H9 (cell line): ENCODE data around the gene C11orf24. TPM values are rescaled to one million over a fixed set of nuclear protein-coding genes. Genes with fewer than 3 reads are reported as not detected.

Source experiments
- DNase-seq: peaks from one replicate; pipeline ENCODE4 v3.0.0-alpha.2; 2017
- H2AFZ ChIP-seq: one replicate; pipeline ENCODE4 v1.6.1; 2013; ENCODE audit warnings: mild to moderate bottlenecking, low read length, control low read depth, moderate library complexity
- H2AK5ac ChIP-seq: 2 replicates; pipeline ENCODE4 v1.6.1; 2013; ENCODE audit warnings: low read length, control low read depth, mixed read lengths; ENCODE audit not compliant: insufficient read length
- H2BK120ac ChIP-seq: one replicate; pipeline ENCODE4 v1.6.1; 2013; ENCODE audit warnings: low read depth, mild to moderate bottlenecking, low read length, control low read depth, inconsistent platforms; ENCODE audit not compliant: poor library complexity, severe bottlenecking
- H2BK12ac ChIP-seq: 2 replicates; pipeline ENCODE4 v1.6.1; 2013; ENCODE audit warnings: low read length, control low read depth, mixed read lengths, low read depth; ENCODE audit not compliant: insufficient read length
- H2BK15ac ChIP-seq: 2 replicates; pipeline ENCODE4 v1.6.1; 2013; ENCODE audit warnings: low read depth, low read length, control low read depth
- H2BK20ac ChIP-seq: one replicate; pipeline ENCODE4 v1.6.1; 2013; ENCODE audit warnings: low read depth, mild to moderate bottlenecking, low read length, control low read depth, inconsistent platforms; ENCODE audit not compliant: poor library complexity, severe bottlenecking
- H2BK5ac ChIP-seq: 2 replicates; pipeline ENCODE4 v1.6.1; 2013; ENCODE audit warnings: low read length, control low read depth, mixed read lengths; ENCODE audit not compliant: insufficient read length
- H3K14ac ChIP-seq: 2 replicates; pipeline ENCODE4 v1.6.1; 2013; ENCODE audit warnings: low read length, control low read depth; ENCODE audit not compliant: insufficient read depth
- H3K18ac ChIP-seq: 2 replicates; pipeline ENCODE4 v1.6.1; 2013; ENCODE audit warnings: low read depth, mild to moderate bottlenecking, mixed read lengths, low read length, control low read depth; ENCODE audit not compliant: insufficient read length
- H3K23ac ChIP-seq: 2 replicates; pipeline ENCODE4 v1.6.1; 2013; ENCODE audit warnings: low read length, control low read depth, mixed read lengths, low read depth; ENCODE audit not compliant: insufficient read length
- H3K23me2 ChIP-seq: 2 replicates; pipeline ENCODE4 v1.6.1; 2013; ENCODE audit warnings: low read depth, mild to moderate bottlenecking, mixed read lengths, low read length, control low read depth; ENCODE audit not compliant: insufficient read length, poor library complexity, severe bottlenecking
- H3K27ac ChIP-seq: 2 replicates; pipeline ENCODE4 v1.5.1; 2013; ENCODE audit warnings: low read length, control low read depth, mixed read lengths, low read depth; ENCODE audit not compliant: insufficient read length
- H3K27me3 ChIP-seq: 2 replicates; pipeline ENCODE4 v1.6.1; 2013; ENCODE audit warnings: low read length, control low read depth, inconsistent platforms; ENCODE audit not compliant: insufficient read depth
- H3K4ac ChIP-seq: 2 replicates; pipeline ENCODE4 v1.6.1; 2013; ENCODE audit warnings: low read depth, mild to moderate bottlenecking, control low read depth, inconsistent platforms, low read length, moderate library complexity
- H3K4me1 ChIP-seq: 2 replicates; pipeline ENCODE4 v1.6.1; 2013; ENCODE audit warnings: low read length, control low read depth, inconsistent platforms; ENCODE audit not compliant: insufficient read depth
- H3K4me2 ChIP-seq: 2 replicates; pipeline ENCODE4 v1.6.1; 2013; ENCODE audit warnings: low read length, control low read depth, mixed read lengths; ENCODE audit not compliant: insufficient read length, insufficient read depth
- H3K56ac ChIP-seq: 2 replicates; pipeline ENCODE4 v1.6.1; 2013; ENCODE audit warnings: low read depth, mild to moderate bottlenecking, mixed read lengths, low read length, control low read depth; ENCODE audit not compliant: insufficient read length
- H3K79me1 ChIP-seq: 2 replicates; pipeline ENCODE4 v1.6.1; 2013; ENCODE audit warnings: low read depth, mild to moderate bottlenecking, moderate library complexity, low read length, control low read depth, inconsistent platforms; ENCODE audit not compliant: insufficient read depth, poor library complexity, severe bottlenecking
- H3K79me2 ChIP-seq: 2 replicates; pipeline ENCODE4 v1.6.1; 2013; ENCODE audit warnings: low read length, control low read depth, inconsistent platforms; ENCODE audit not compliant: insufficient read depth
- H3K9ac ChIP-seq: 2 replicates; pipeline ENCODE4 v1.6.1; 2013; ENCODE audit warnings: low read length, control low read depth, mixed read lengths; ENCODE audit not compliant: insufficient read length; ENCODE audit errors: extremely low read depth
- H3K9me3 ChIP-seq: one replicate; pipeline ENCODE4 v1.6.1; 2013; ENCODE audit warnings: low read depth, low read length, inconsistent platforms; ENCODE audit not compliant: control insufficient read depth
- H3T11ph ChIP-seq: one replicate; pipeline ENCODE4 v1.6.1; 2013; ENCODE audit warnings: mild to moderate bottlenecking, low read length, control low read depth, inconsistent platforms
- H4K20me1 ChIP-seq: one replicate; pipeline ENCODE4 v1.6.1; 2013; ENCODE audit not compliant: control insufficient read depth, insufficient read length, insufficient read depth
- H4K5ac ChIP-seq: 2 replicates; pipeline ENCODE4 v1.6.1; 2013; ENCODE audit warnings: low read depth, mild to moderate bottlenecking, mixed read lengths, low read length, control low read depth; ENCODE audit not compliant: insufficient read length
- H4K8ac ChIP-seq: replicated peaks from 2 replicates; pipeline ENCODE4 v1.6.1; 2013; ENCODE audit warnings: low read length, control low read depth, mixed read lengths, low read depth; ENCODE audit not compliant: insufficient read length
- H4K91ac ChIP-seq: 2 replicates; pipeline ENCODE4 v1.6.1; 2013; ENCODE audit warnings: low read depth, mild to moderate bottlenecking, moderate library complexity, mixed read lengths, low read length, control low read depth; ENCODE audit not compliant: insufficient read length
- H3K27ac Mint-ChIP-seq, 3 experiments: 2 replicates in 2 of 3; 3 replicates in 1 of 3; pipeline ENCODE4 v1.8.0; 2020 to 2021; ENCODE audit warnings: mixed read lengths in 3 of 3, mild to moderate bottlenecking in 1 of 3, moderate library complexity in 1 of 3
- H3K27me3 Mint-ChIP-seq: 2 replicates; pipeline ENCODE4 v1.8.0; 2021; ENCODE audit warnings: low read depth, mild to moderate bottlenecking, moderate library complexity, mixed read lengths
- H3K36me3 Mint-ChIP-seq, 3 experiments: 2 replicates in 2 of 3; 3 replicates in 1 of 3; pipeline ENCODE4 v1.8.0; 2020 to 2021; ENCODE audit warnings: low read depth in 3 of 3, mixed read lengths in 3 of 3; ENCODE audit not compliant: insufficient read depth in 1 of 3
- H3K4me1 Mint-ChIP-seq, 2 experiments: 2 replicates each; pipeline ENCODE4 v1.8.0; 2020; ENCODE audit warnings: mixed read lengths in 2 of 2
- H3K4me3 Mint-ChIP-seq, 2 experiments: 2 replicates in 1 of 2; 3 replicates in 1 of 2; pipeline ENCODE4 v1.8.0; 2020 to 2021; ENCODE audit warnings: mild to moderate bottlenecking in 2 of 2, mixed read lengths in 2 of 2, moderate library complexity in 1 of 2
- H3K9me3 Mint-ChIP-seq, 2 experiments: 2 replicates in 1 of 2; 3 replicates in 1 of 2; pipeline ENCODE4 v1.8.0; 2020; ENCODE audit warnings: mild to moderate bottlenecking in 2 of 2, mixed read lengths in 2 of 2, moderate library complexity in 1 of 2
- WGBS: extraction: QIAGEN DNeasy Blood & Tissue Kit; methylation state at CpG from one replicate; pipeline ENCODE4 v1.1.7; 2013; ENCODE audit warnings: missing lambda C conversion rate, low lambda C conversion rate, mixed read lengths; ENCODE audit not compliant: insufficient read length; ENCODE audit errors: extremely low coverage; 5-methylcytosine and 5-hydroxymethylcytosine counted together
- total RNA-seq: library from RNA; stranded (reverse); gene quantifications from 2 replicates; pipeline ENCODE4 v1.2.1, GENCODE V29; 2021
- TF ChIP-seq, protein P1 (sequence below): fragments of 200-600 bp; sonication (generic); conservative IDR thresholded peaks from 3 replicates; pipeline ENCODE4 v1.8.0; 2021; ENCODE audit warnings: antibody characterized with exemption, mild to moderate bottlenecking

C11orf24 gene
- total RNA-seq, 1 experiment from 2014 or later, result 46.8 TPM

DNA sequence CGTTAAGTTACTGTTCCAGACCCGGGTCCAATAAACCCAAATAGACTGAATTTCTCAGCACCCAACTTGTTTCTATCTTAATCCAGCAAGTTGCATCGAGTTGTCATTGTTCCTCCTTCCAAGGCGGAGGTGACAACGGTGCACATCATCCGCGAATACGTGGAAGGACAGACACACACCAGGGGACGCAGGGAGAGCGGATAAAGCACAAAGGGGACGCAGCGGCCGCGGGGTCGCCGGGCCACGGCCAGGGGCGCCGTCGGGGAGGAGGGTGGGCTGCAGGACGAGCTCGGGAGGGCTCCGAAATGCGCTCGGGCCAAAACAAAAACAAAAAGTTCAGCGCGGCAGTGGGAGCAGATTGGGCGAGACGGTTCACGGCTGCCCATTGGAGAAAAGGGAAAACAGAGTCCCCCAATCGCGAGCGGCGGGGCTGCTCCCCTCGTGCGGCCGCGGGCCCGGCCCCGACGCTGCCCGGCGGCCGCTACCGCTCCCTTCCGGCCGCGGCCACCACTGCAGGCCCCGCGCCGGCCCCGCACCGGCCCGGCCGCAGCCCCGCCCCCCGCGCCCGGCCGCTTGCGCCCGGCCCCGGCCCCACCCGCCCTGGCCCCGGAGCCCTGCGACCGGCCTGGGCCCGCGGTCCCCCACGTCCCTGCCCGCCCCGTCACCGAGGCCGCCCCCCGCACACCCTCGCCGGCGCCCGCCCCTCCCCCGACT lies 59.2 kb downstream of the C11orf24 start:
- Mint-ChIP-seq H3K4me1 (peaks cover 38 to 47% of the 10 kb centered on the region in 2 experiments), H3K9me3 (peaks cover 0 to 1% of the 10 kb centered on the region in 2 experiments; a peak in 2 of 5 replicates), H3K27ac (peak overlapping the region; percentile 96 to 98 (median 96)), H3K4me3 (peak overlapping the region; percentile 91 to 95), H3K27me3 (peaks cover 11% of the 10 kb centered on the region), H3K36me3 (peaks cover 0 to 3% (median 1%) of the 10 kb centered on the region in 3 experiments; a peak in 2 of 7 replicates)
- H2BK120ac ChIP-seq, result no peak overlapping the region
- no peak overlapping the region for H3K23ac ChIP-seq
- H3K9me3 ChIP-seq, result no peaks in the 10 kb centered on the region
- H3K14ac ChIP-seq, result peak overlapping the region; percentile 74
- H3K56ac ChIP-seq, result no peak overlapping the region
- H3K79me2 ChIP-seq, result peaks cover 24% of the 10 kb centered on the region; the same call in 1 of the 2 replicates
- WGBS, result no CpG with 5 or more reads among the region's 80 CpGs
- no peaks in the 10 kb centered on the region for H3K79me1 ChIP-seq
- H2BK15ac ChIP-seq, result no peak overlapping the region
- no peak overlapping the region for H3K4ac ChIP-seq
- H4K91ac ChIP-seq, result no peak overlapping the region
- H2BK12ac ChIP-seq, result no peak overlapping the region
- H3K9ac ChIP-seq, result peak overlapping the region; percentile 60
- H3K27me3 ChIP-seq, result no peaks in the 10 kb centered on the region
- peak; percentile 72 for DNase-seq
- H4K20me1 ChIP-seq, result no peaks in the 10 kb centered on the region
- H3K4me2 ChIP-seq, result peak overlapping the region; percentile 57
- no peak overlapping the region for H3T11ph ChIP-seq
- H3K4me1 ChIP-seq, result peaks cover 2% of the 10 kb centered on the region; the same call in 1 of the 2 replicates
- H3K23me2 ChIP-seq, result peaks cover 6% of the 10 kb centered on the region
- TF ChIP-seq, protein P1, sequence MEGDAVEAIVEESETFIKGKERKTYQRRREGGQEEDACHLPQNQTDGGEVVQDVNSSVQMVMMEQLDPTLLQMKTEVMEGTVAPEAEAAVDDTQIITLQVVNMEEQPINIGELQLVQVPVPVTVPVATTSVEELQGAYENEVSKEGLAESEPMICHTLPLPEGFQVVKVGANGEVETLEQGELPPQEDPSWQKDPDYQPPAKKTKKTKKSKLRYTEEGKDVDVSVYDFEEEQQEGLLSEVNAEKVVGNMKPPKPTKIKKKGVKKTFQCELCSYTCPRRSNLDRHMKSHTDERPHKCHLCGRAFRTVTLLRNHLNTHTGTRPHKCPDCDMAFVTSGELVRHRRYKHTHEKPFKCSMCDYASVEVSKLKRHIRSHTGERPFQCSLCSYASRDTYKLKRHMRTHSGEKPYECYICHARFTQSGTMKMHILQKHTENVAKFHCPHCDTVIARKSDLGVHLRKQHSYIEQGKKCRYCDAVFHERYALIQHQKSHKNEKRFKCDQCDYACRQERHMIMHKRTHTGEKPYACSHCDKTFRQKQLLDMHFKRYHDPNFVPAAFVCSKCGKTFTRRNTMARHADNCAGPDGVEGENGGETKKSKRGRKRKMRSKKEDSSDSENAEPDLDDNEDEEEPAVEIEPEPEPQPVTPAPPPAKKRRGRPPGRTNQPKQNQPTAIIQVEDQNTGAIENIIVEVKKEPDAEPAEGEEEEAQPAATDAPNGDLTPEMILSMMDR, result peak; percentile 37; the same call in 1 of the 3 replicates
- H3K27ac ChIP-seq, result no peak overlapping the region
- H3K18ac ChIP-seq, result peak overlapping the region; percentile 32
- H4K8ac ChIP-seq, result no peak overlapping the region
- no peak overlapping the region for H2BK20ac ChIP-seq
- H2AFZ ChIP-seq, result no peak overlapping the region
- no peak overlapping the region for H2AK5ac ChIP-seq
- H2BK5ac ChIP-seq, result no peak overlapping the region
- no peak overlapping the region for H4K5ac ChIP-seq
